NK-92 (cell line): ENCODE data around the gene TMEM250.

Source experiments
- DNase-seq: peaks from one replicate; lab custom pipeline; 2025; ENCODE audit not compliant: unreplicated experiment; lab: John Stamatoyannopoulos, UW

The TMEM250 gene

GRCh38 chr9:136133191-136133958 is 14.7 kb upstream of the TMEM250 start:
- DNase-seq: no peak

GRCh38 chr9:136132512-136133050 is 13.9 kb upstream of the TMEM250 start:
- no peak for DNase-seq

GRCh38 chr9:136131629-136132511 is 13.2 kb upstream of the TMEM250 start:
- DNase-seq: no peak

GRCh38 chr9:136129176-136129575 is 10.5 kb upstream of the TMEM250 start:
- no peak for DNase-seq

- DNase-seq: no peak
These were observed 9.8 kb upstream of the TMEM250 start for GRCh38 chr9:136128436-136128835.

GRCh38 chr9:136127313-136127712 is 8.6 kb upstream of the TMEM250 start:
- DNase-seq: no peak

GRCh38 chr9:136124976-136125692 is 6.5 kb upstream of the TMEM250 start:
- DNase-seq: no peak

- no peak for DNase-seq
These were observed 4.0 kb upstream of the TMEM250 start for GRCh38 chr9:136122425-136123383.

- no peak for DNase-seq
These were observed 3.1 kb upstream of the TMEM250 start for GRCh38 chr9:136121801-136122200.

- no peak for DNase-seq
These were observed 1.8 kb upstream of the TMEM250 start for GRCh38 chr9:136120438-136120844.

GRCh38 chr9:136119883-136120393 is 1.3 kb upstream of the TMEM250 start:
- no peak for DNase-seq

GRCh38 chr9:136119061-136119882 is 597 bp upstream of the TMEM250 start:
- DNase-seq: no peak

- DNase-seq: no peak
These were observed 757 bp downstream of the TMEM250 start for GRCh38 chr9:136117916-136118319.

- DNase-seq: no peak
These were observed 1.3 kb downstream of the TMEM250 start for GRCh38 chr9:136117291-136117915.

GRCh38 chr9:136116360-136117098 is 2.1 kb downstream of the TMEM250 start:
- DNase-seq: no peak

- no peak for DNase-seq
These were observed 2.9 kb downstream of the TMEM250 start for GRCh38 chr9:136115641-136116359.

- no peak for DNase-seq
These were observed 3.5 kb downstream of the TMEM250 start for GRCh38 chr9:136115206-136115605.
